Measurements from ENCODE around the gene UBE2Q2.
A peak's percentile ranks its signal among the peaks of the same experiment; 100 is the strongest.
"Not testable (repeated sequence)": the region's sequence is repeated elsewhere in the genome, so short reads cannot be mapped to it uniquely, and the experiment has no call there.

The UBE2Q2 gene

DNA sequence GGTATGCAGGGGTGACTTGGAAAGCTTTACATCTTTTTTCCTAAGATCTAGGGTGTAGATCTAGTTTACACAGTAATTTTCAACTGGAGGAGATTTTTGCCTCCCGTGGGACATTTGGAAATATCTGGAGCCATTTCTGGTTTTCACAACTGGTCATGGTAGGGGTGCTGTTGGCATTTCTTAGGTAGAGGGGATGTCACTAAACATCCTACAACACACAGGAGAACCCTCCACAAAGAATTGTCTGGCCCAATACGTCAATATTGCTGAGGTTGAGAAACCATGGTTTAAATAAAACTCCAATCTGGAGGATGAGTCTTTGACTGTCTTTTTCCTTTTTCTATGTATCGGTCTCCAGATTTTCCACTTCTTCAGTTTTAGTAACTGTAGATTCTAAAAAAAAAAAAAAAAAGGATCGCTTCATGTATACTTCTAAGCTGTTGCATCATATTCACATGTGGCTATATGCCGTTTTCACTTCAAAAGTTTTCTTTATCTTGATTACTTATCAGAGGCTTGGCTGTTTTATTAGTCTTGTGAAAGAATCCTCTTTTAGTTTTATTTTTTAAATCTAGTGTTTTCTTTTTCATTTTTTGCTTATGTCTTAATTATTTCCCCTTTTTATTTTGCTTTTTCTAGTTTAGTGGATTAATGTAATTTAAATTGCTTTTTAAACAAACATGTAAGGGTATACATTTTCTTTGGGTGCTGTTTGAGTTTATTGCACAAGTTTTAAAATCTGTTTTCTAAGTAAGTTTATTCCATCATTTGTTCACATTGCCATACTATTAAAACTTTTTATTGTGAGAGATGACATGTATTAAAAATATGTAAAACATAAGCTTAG is 21.2 kb downstream of the UBE2Q2 start:
- DNase-seq (ENCODE audit: low spot score) = no peak

DNA sequence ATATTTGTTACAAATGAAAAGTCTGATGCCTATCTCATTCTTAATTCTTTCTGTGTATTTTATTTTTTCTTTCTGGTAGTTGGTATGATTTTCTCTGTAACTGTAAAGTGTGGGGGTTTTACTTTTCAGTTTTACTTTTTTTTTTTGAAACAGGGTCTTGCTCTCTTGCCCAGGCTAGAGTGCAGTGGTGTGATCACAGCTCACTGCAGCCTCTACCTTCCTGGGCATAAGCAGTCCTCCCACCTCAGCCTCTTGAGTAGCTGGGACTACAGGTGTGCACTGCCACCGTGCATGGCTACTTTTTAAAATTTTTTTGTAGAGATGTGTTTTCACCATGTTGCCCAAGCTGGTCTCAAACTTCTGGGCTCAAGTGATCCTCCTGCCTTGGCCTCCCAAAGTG is 22.8 kb downstream of the UBE2Q2 start:
- not testable (repeated sequence) for DNase-seq (ENCODE audit: low spot score)

DNA sequence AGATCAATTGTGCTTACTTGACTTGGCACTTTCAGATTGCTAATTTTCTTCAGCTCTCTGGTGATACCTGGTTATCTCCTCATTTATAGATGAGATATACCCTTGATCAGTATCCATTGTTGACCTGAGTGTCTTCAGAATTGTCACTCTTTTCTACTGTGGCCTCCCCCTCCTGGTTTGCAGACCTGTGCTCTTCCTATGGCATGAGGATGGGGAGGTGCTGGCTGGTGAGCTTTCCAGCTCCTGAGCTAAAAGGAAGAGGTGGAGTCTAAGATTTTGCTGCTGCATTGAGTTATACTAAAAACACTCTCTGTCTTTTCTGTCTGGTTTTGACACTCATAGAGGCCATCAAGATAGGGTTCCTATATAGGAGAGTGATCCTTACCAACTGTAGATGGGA is 23.7 kb downstream of the UBE2Q2 start:
- DNase-seq (ENCODE audit: low spot score) = no peak

DNA sequence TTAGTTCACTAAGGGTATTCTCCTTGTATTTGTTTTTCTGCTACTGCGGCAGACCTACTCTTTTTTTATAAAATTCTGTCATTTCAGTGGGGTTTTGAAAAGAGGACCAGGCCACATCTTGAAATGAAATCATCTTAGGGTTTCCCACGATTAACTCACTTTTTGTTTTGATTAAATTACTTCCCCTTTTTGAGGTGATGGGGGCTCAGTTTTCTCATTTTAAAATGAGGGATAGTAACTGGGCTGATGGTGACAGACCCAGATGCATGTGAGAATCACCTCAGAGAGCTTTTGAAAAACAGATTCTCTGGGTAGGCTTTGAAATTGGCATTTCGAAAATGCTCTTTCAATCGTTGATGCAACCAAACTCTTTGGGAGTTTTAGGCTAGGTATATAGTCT is 24.2 kb downstream of the UBE2Q2 start:
- no peak for DNase-seq (ENCODE audit: low spot score)

DNA sequence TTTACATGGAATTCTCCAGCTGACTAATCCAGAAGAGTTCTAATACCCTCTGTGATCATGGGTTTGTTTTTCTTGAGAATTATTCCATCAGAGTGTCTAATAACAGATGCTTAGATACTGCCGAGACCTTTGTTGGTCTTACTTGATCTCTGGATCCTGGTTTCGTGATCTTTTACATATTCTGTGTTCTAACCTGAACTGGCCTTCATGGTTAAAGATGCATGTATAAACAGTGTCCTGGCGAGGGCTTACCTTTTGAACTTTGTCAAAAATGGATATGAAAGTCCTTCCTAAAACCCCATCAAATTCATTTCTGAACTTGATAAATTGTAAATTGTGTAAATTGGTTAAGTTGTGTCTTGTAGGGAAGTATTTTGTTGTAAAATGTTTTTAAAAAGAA is 24.8 kb downstream of the UBE2Q2 start:
- no peak for DNase-seq (ENCODE audit: low spot score)

DNA sequence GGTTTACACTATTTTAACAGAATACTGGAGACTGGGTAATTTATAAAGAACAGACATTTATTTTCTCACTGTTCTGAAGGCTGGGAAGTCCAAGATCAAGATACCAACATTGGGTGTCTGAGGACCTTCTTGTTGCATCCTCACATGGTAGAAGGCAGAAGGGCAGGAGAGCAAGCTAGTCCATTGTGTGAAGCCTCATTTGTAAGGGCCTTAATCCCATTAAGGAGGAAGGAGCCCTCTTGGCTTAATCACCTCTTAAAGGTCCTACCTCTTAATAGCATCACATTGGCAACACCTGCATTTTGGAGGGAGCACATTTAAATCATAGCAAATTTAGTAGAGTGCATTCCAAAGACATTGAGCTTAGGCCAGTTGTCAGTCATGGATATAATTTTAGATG is 26.2 kb downstream of the UBE2Q2 start:
- DNase-seq (ENCODE audit: low spot score) = no peak

DNA sequence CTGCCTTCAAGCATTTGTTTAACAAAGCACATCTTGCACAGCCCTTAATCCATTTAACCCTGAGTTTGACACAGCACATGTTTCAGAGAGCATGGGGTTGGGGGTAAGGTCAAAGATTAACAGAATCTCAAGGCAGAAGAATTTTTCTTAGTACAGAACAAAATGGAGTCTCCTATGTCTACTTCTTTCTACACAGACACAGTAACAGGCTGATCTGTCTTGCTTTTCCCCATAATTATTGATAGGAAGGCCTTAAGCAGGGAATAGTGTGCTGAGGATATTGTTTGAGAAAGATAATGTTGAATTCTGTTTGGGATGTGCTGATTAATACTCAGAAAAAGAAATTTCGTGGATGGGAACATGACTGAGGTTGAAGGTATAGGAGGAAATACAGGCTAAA is 28.3 kb downstream of the UBE2Q2 start:
- not testable (repeated sequence) for DNase-seq (ENCODE audit: low spot score)

DNA sequence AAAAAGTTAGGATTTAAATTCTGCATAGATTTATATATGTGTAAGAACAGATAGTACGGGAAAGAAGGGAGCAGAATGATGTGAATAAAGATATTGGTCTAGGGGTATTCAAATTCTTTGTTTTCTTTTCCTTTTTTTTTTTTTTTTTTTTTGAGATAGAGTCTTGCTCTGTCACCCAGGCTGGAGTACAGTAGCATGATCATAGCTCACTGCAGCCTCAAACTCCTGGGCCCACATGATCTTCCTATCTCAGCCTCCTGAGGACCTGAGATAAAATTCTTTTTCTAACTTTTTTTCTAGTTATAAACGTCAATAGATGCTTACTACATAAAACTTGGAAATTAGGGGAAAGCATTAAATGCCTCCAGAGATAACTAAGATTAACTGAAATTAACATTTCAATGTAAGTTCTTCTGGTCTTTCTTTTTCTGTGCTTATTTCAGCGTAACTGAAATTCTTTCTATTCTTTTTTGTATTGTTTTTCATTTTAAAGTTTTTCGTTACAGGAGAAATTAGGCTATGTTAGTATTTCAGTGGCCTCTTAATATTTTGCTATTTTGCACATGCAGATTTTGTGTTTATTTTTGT is 29.2 kb downstream of the UBE2Q2 start:
- no peak for DNase-seq (ENCODE audit: low spot score)

DNA sequence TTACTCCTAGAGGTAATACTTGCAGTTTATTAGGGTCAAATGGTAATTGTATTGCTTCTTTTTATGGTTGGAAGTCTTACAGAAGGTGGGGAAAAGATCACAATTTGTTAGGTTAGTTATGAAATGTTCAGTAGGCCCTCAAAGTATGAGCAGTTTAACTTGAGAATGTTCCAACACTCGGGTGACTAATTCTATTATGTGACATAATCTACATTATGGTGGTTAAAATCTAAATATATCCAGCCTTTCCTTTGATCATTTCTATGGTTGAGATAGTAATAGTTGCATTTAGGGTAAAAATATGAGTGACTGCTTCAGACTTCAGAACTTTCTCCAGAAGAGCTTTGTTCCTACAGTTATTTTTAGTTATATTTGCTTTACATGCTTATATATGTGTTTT is 40.8 kb downstream of the UBE2Q2 start:
- DNase-seq (ENCODE audit: low spot score) = no peak

DNA sequence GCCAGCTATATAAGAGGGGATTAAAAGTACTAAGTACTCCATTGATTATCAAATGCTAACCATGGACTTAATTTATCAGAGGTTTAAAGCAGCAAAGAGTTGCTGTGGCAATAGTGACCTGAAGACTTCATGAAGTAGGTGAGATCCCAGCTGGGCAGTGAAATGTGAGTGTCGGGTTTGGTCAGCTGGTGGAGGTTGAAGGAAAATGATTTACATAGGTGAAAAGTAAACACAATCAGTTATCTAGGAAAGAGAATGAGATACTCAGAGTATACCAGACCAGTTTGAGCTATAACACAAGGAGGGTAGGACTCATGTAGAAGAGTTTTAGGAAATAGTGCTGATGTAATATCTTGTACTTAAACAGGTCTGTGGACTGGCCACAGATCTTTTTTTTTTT is 43.9 kb downstream of the UBE2Q2 start:
- DNase-seq (ENCODE audit: low spot score) = no peak

DNA sequence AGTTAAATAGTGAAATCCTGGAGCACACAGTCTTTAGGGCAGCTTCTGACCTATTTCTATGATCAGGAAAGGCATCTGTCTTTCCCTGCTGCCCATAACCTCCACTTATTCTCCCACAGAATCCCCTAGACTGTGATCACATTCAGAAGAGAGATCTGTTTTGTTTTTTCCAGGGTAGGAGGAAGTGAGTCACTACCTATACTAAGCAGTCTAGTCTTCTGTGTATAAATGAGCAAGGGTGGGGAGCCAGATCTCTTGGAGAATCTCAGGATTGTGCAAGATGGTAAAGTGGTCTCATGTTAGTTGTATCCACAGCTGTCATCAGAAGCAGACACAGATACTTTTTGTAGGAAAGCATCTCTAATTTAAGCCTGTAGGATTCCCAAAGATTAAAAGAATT is 48.6 kb downstream of the UBE2Q2 start:
- DNase-seq (ENCODE audit: low spot score) = no peak

DNA sequence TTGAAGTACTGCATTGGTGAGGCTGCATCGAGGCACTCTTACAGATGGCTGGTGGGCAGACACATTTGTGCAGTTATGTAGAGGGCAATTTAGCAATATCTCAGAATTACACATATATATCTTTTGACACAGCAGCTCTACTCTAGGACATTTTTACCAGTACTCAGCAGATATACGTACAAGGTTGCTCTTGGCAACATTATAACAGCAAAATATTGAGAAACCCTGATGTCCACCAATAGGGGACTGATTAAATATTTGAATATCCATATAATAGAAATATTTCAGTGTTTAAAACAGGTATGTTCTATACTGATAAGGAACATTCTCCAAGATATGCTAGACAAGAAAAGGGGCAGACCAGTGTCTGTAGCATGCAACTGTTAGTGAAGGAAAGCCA is 52.5 kb downstream of the UBE2Q2 start:
- no peak for DNase-seq (ENCODE audit: low spot score)

DNA sequence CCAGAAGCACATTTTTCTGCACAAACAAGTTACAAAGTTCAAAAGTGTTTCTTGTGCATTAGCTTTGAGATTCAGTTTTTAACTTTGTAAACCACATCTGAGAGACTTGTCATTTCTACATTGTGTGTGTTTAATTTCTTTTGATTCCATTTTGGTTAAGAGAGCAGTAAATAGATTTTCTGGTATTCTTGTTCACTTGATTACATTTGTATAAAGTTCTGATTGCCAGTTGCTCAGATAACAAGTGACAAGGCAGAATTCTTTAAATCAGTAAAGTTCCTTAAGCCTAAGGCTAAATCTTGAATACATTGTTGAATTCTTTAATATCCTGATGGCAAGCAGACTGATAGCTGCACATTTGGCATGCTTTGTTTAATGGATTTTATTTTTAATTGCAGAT is 57.3 kb downstream of the UBE2Q2 start:
- no peak for DNase-seq (ENCODE audit: low spot score)

DNA sequence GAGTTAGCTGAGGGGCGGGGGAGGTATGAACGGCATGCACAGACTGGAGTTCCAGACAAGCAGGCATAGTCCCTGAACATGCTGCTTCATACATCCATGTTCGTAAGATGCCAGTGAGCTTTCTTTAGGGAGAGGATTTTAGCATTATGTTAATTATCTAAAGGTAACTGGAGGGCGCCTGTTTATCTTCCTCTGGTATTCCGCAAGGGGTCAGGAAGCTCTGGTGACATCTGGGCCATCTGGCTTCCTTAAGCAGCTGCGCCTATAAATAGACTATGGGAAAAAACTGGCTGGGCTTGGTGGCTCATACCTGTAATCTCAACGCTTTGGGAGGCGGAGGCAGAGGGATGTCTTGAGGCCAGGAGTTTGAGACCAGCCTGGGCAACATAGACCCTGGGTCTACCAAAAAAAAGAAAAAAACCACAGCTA is 58.9 kb downstream of the UBE2Q2 start:
- no peak for DNase-seq (ENCODE audit: low spot score)

DNA sequence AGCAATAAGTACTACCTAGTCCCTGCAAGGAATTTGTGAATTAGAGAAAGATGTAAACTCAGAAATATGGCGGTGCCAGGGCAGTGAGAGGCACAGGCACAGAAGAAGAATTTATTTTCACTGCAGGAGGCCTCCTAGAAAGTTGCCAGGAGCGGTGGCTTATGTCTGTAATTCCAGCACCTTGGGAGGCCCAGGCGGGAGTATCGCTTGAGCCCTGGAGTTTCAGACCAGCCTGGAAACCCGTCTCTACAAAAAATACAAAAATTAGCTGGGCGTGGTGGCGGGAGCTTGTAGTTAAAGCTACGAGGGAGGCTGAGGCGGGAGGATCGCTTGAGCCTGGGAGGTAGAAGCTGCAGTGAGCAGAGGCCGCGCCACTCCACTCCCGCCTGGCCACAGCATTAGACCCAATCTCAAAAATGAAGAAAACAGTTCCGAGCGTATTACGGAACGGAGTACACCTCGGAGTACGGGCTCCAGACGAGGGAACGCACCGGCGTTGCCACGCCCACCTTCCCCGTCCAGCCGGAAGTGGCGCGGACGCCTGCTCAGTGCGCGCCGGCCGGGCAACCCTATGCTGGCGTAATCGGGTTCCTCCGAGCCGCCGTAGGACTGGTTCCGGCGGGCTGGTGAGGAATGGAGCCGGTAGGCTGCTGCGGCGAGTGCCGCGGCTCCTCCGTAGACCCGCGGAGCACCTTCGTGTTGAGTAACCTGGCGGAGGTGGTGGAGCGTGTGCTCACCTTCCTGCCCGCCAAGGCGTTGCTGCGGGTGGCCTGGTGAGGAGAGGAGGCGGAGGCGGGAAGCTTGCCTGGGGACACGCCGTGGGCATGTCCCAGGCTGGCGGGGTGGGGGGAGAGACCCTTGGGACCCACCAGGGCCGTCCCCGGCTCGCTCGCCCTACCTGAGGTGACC is 60.3 kb downstream of the UBE2Q2 start, which contains the start of gene FBXO22:
Gene FBXO22 (plus strand): TSS at position 548 of the 909 bp plus-strand sequence. CDS start 86 bp downstream, at position 634.
- peak; percentile 85 for DNase-seq (ENCODE audit: low spot score)

DNA sequence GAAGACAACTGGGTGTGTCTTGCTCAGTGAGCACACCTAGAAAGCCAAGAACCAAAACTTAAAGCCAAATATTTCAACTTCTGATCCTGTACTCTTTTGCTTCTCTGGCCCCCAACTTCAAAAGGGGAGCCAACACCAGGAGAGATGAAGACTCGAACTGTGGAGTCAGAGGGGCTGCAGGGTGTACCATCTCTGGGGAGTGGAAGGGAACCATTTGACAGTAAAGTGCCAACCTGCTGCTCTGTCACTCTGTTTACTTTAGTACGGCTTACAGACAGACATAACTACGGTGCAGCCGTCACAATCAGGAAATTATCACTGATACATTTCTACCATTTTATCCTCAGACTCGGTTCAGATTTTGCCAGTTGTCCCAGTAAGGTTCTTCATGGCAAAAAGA is 62.0 kb downstream of the UBE2Q2 start:
- no peak for DNase-seq (ENCODE audit: low spot score)

DNA sequence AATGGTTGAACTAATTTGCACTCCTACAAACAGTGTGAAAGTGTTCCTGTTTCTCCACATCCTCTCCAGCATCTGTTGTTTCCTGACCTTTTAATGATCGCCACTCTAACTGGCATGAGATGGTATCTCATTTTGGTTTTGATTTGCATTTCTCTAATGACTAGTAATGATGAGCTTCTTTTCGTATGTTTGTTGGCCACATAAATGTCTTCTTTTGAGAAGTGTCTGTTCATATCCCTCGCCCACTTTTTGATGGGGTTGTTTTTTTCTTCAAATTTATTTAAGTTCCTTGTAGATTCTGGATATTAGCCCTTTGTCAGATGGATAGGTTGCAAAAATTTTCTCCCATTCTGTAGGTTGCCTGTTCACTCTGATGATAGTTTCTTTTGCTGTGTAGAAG is 67.1 kb downstream of the UBE2Q2 start:
- DNase-seq (ENCODE audit: low spot score) = not testable (repeated sequence)

DNA sequence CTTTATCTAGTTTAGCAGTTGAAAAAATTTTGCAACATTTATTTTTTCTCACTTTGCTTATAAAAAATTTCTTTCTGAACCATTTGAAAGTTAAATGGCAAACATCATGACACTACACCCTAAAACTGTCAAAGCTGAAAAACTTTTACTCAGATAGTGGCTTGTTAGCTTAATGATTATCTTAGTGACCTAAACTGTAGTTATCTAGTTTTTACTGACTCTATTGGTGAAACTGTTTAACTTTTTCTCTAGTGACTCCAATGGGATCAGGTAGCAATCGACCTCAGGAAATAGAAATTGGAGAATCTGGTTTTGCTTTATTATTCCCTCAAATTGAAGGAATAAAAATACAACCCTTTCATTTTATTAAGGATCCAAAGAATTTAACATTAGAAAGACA is 73.7 kb downstream of the UBE2Q2 start:
- DNase-seq (ENCODE audit: low spot score) = no peak

DNA sequence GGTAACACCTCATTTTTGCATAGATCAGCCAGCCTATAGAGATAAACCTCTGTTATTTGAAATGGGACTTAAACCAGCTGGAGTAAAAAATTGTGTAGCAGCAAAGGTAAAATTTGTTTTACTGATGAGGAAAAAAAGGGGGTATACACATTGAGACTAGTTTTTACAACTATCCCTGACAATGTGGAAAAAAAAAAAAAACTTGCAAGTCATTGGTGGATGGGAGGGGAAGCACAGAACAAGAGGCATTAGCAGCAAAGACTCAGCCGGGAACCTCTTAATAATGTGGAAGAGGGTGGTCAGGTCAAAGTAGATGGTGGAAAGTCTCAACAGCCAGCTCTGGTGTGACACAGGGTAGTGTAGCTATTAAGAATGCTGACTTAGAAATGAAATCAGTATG is 74.9 kb downstream of the UBE2Q2 start:
- no peak for DNase-seq (ENCODE audit: low spot score)

DNA sequence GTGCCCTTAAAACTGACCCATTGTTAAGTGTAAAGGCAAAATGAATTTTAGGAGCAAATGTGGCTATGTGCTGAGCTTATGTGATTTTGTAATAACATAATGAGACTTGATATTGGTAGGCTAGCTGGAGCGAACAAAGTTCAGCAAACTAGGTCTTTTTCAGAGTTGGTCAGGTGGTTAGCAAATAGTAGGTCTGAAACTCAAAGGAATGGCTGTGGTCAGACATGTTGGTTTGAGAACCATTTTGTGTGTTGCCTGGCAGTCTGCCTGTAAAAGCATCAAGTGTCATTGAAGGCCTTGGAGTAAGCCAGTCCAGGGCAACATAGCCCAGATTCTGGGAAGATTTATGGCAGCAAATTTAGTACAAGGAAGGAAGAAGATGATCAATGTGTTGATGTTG is 76.8 kb downstream of the UBE2Q2 start:
- DNase-seq (ENCODE audit: low spot score) = no peak

DNA sequence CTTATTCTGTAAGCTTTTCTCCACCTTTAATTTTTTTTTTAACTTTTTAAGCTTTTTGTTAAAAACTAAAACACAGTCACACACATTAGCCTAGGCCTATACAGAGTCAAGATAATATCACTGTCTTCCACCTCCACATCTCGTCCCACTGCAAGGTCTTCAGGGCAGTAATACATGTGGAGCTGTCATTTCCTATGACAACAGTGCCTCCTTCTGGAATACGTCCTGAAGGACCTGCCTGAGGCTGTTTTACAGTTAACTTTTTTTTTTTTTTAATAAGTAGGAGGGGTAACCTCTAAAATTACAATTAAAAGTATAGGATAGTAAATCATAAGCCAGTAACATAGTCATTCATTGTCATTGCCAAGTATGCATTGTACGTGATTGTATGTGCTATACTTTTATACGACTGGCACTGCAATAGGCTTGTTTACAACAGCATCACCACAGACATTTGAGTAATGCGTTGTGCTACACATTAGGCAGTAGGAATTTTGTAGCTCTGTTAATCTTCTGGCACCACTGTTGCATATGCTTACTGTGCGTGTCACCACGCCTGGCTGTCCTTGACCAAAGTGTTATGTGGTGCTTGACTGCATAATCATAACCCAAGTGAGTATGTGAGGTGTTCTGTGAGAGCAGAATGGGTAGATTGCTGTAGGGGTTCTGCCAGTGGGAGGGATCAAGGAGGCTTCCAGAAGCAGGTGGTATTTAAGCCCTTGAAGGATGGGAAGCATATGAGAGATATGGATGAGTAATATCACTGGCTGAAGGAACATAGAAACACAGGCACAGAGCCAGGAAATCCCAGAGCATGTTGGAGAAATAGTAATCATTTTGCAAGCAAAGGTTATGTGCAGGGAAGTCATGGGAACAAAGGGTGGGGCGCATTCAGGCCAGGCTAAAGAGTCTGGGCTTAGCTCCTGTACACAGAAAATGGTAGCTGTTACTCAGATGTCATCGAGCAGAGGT is 78.8 kb downstream of the UBE2Q2 start:
- peak; percentile 11 for DNase-seq (ENCODE audit: low spot score)
